PFSK-1 (cell line): Measurements from ENCODE around the gene TMEM184A.

Experiments
- FOXP2 ChIP-seq: optimal IDR thresholded peaks from 2 replicates; pipeline ENCODE3; 2011; ENCODE audit warnings: borderline replicate concordance, control low read depth, inconsistent platforms; ENCODE audit not compliant: insufficient read depth; ENCODE audit errors: extremely low read length, extremely low read depth
- POLR2AphosphoS5 ChIP-seq: IDR thresholded peaks from 2 replicates; pipeline ENCODE4 v1.6.1; 2012; ENCODE audit warnings: low read depth, mild to moderate bottlenecking, control low read depth, low read length, moderate library complexity
- SIN3A ChIP-seq: IDR thresholded peaks from 2 replicates; pipeline ENCODE4 v1.6.1; 2012; ENCODE audit warnings: mild to moderate bottlenecking, low read length, moderate library complexity, borderline replicate concordance; ENCODE audit not compliant: insufficient read depth
- TAF1 ChIP-seq: IDR thresholded peaks from 2 replicates; pipeline ENCODE4 v1.6.1; 2012; ENCODE audit warnings: low read length, control low read depth, borderline replicate concordance; ENCODE audit not compliant: insufficient read depth
- TF ChIP-seq, protein P1 (sequence below), 2 experiments: IDR thresholded peaks; 2 replicates each; pipeline versions ENCODE4 v1.6.1 to v1.8.0; 2011 to 2012; ENCODE audit warnings: low read depth in 2 of 2, low read length in 2 of 2, control low read depth in 1 of 2, inconsistent platforms in 1 of 2, mild to moderate bottlenecking in 1 of 2, moderate library complexity in 1 of 2; ENCODE audit not compliant: insufficient read depth in 1 of 2

DNA sequence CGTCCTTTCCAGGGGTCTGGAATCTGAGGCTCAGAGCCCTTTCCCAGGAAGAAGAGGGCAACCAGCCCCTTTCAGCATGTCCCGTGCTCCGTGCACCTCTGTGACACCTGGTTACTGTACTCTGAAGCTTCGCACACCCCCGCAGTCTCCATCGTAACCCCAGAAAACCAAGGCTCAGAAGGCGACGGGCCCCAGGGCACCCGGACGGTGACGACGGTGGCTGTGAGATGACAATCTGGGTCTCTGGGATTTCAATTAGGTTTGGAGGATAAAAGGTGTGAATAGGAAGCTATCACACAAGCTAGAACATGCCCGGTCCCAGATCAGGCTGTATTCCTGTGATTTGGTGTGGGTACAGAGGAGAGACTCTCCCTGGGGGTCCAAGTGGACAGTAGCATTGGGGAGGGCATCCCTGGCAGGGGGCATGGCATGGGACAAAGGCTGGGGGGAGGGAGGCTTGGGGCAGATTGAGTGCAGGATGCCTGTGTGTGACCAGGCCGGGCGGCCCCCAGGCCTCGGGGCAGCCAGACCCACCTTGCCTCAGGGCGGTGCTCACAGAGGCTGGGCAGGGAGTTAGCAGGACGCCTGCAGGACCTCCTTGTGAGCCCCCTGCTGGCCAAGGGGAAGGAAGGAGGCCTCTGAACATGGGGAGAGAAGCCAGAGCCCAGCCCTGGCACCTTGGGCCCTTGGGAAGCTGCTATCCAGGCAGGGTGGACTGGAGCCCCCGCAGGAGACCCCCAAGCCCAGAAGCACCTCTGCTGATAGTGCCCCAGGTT, 37.3 kb upstream of the TMEM184A start:
- TF ChIP-seq, protein P1, sequence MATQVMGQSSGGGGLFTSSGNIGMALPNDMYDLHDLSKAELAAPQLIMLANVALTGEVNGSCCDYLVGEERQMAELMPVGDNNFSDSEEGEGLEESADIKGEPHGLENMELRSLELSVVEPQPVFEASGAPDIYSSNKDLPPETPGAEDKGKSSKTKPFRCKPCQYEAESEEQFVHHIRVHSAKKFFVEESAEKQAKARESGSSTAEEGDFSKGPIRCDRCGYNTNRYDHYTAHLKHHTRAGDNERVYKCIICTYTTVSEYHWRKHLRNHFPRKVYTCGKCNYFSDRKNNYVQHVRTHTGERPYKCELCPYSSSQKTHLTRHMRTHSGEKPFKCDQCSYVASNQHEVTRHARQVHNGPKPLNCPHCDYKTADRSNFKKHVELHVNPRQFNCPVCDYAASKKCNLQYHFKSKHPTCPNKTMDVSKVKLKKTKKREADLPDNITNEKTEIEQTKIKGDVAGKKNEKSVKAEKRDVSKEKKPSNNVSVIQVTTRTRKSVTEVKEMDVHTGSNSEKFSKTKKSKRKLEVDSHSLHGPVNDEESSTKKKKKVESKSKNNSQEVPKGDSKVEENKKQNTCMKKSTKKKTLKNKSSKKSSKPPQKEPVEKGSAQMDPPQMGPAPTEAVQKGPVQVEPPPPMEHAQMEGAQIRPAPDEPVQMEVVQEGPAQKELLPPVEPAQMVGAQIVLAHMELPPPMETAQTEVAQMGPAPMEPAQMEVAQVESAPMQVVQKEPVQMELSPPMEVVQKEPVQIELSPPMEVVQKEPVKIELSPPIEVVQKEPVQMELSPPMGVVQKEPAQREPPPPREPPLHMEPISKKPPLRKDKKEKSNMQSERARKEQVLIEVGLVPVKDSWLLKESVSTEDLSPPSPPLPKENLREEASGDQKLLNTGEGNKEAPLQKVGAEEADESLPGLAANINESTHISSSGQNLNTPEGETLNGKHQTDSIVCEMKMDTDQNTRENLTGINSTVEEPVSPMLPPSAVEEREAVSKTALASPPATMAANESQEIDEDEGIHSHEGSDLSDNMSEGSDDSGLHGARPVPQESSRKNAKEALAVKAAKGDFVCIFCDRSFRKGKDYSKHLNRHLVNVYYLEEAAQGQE (IDR thresholded peaks at IDR 0.05; ENCODE audit: insufficient read depth in 1 of 2, low read depth in 2 of 2, low read length in 2 of 2) = no peak
- TF ChIP-seq TAF1 = no peak
- no peak for TF ChIP-seq POLR2AphosphoS5
- no peak for TF ChIP-seq FOXP2
- no peak for TF ChIP-seq SIN3A
